Astrocyte of the spinal cord (primary cell): ENCODE data around the gene YPEL1.

Source experiments
- DNase-seq: peaks from one replicate; pipeline ENCODE4 v3.0.0; 2011; ENCODE audit warnings: low read depth, low spot score
- H3K4me3 ChIP-seq: 2 replicates; pipeline ENCODE4 v1.5.1; 2011; ENCODE audit warnings: low read depth, mild to moderate bottlenecking, low read length, moderate library complexity
- CTCF ChIP-seq: IDR thresholded peaks from 2 replicates; pipeline ENCODE4 v1.5.1; 2012; ENCODE audit warnings: low read depth, mild to moderate bottlenecking, low read length, inconsistent platforms
- in situ Hi-C: cut with HindIII; loops from 2 replicates; pipeline ENCODE4 v1.10.0; 2017; ENCODE audit warnings: low sequenced_read_pairs

YPEL1 gene

DNA sequence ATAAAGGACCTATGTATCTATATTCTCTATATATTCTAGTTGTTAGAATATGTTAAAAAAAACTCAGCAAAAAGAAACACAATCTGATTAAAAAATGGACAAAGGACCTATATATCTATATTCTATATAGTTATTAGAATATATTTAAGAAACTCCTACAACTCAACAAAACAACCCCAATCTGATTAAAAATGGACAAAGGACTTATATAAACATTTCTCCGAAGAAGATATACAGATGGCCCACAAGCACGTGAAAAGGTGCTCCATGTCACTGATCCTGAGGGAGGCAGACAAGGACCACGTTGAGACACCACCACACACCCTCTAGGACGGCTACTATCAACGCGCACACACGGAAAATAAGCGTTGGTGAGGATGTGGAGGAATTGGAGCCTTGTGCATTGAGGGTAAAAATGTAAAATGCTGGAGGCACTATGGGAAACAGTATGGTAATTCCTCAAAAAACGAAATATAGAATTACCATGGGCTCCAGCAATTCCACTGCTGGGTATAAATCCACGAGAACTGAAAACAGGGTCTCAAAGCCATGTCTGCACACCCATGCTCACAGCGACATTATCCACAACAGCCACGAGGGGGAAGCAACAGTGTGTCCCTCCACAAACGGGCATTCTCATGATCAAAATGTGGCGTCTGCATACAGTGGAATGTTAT lies 22.7 kb downstream of the YPEL1 start:
- peak; percentile 80 for DNase-seq
- in situ Hi-C loops = loop anchor here (25.0 kb wide), 1 partner anchor 224 kb away; no protein-coding TSS in a partner anchor
- H3K4me3 ChIP-seq = peak overlapping the region; percentile 6
- TF ChIP-seq CTCF = peak; percentile 82

DNA sequence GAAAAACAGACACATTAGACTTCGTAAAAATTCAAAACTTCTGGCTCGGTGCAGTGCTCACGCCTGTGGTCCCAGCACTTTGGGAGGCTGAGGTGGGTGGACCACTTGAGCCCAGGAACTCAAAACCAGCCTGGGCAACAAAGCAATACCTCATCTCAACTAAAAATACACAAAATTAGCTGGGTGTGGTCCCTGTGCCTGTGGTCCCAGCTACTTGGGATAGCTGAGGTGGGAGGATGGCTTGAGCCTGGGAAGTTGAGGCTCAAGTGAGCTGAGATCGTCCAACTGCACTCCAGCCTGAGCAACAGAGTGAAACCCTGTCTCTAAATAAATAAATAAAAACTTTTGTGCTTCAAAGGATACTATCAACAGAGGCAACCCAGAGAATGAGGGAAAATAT lies 23.7 kb downstream of the YPEL1 start:
- H3K4me3 ChIP-seq = no peak overlapping the region
- in situ Hi-C loops = loop anchor here (25.0 kb wide), 1 partner anchor 225 kb away; no protein-coding TSS in a partner anchor
- no peak for DNase-seq
- no peak for TF ChIP-seq CTCF

DNA sequence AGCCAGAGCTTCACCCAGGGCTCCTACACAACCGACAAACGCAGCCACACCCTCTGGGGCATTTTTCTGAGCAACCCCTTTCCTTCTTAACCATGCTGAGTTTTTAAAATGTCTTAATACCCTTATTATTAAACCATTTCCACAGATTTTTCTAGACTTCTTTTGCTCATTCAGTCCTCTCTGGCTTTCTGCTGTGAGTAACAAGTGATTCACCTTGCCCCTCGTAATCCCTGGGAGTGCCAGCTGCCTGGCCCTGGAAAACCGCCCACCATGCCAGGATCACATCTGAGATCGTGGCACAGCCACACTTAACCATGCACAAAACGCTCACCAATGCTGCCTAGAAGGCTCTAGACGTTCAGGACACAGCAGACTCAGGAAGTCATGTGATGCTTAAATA lies 25.4 kb downstream of the YPEL1 start:
- in situ Hi-C loops = loop anchor here (25.0 kb wide), 1 partner anchor 227 kb away; no protein-coding TSS in a partner anchor
- DNase-seq = no peak
- no peak overlapping the region for H3K4me3 ChIP-seq
- TF ChIP-seq CTCF = no peak

DNA sequence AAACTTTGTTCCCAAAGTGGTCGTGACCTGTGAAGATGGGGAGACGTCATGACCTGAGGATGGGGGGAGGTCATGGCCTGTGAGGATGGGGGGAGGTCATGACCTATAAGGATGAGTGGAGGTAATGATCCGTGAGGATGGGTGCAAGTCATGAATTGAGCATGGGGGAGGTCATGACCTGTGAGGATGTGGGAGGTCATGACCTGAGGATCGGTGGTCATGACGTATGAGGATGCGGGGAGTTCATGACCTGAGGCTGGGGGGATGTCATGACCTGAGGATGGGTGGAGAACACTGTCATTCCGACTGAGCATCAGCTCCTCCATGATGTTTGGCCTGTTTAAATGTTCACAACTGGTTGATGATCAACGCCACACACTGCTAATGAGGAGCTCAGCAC lies 25.9 kb downstream of the YPEL1 start:
- no peak for DNase-seq
- no peak for TF ChIP-seq CTCF
- in situ Hi-C loops = loop anchor here (25.0 kb wide), 1 partner anchor 228 kb away; no protein-coding TSS in a partner anchor
- H3K4me3 ChIP-seq = no peak overlapping the region

- no peak for TF ChIP-seq CTCF
- H3K4me3 ChIP-seq = no peak overlapping the region
- no peak for DNase-seq
- in situ Hi-C loops = loop anchor here (25.0 kb wide), 1 partner anchor 228 kb away; no protein-coding TSS in a partner anchor
These were observed 26.6 kb downstream of the YPEL1 start for GRCh38 chr22:21708960-21709359.

GRCh38 chr22:21707677-21708076 lies 27.9 kb downstream of the YPEL1 start:
- H3K4me3 ChIP-seq = no peak overlapping the region
- in situ Hi-C loops = loop anchor here (25.0 kb wide), 1 partner anchor 230 kb away; no protein-coding TSS in a partner anchor
- TF ChIP-seq CTCF = no peak
- no peak for DNase-seq
